Activated naive CD8-positive, alpha-beta T cell treated with anti-CD3 and anti-CD28 coated beads for 36 hours (primary cell): ENCODE measurements around the gene DQX1. TPM values are rescaled to one million over a fixed set of nuclear protein-coding genes. Genes with fewer than 3 reads are reported as not detected.
A peak's percentile ranks its signal among the peaks of the same experiment; 100 is the strongest.
"Not testable (repeated sequence)": the region's sequence is repeated elsewhere in the genome, so short reads cannot be mapped to it uniquely, and the experiment has no call there.

Source experiments
- DNase-seq: peaks from one replicate; pipeline ENCODE4 v3.0.0; 2021
- H3K27ac Mint-ChIP-seq: one replicate; pipeline ENCODE4 v1.8.0; 2022; ENCODE audit warnings: mild to moderate bottlenecking, moderate library complexity, mixed read lengths
- H3K27me3 Mint-ChIP-seq: one replicate; pipeline ENCODE4 v1.8.0; 2022; ENCODE audit warnings: mild to moderate bottlenecking, mixed read lengths
- H3K36me3 Mint-ChIP-seq: one replicate; pipeline ENCODE4 v1.8.0; 2021; ENCODE audit warnings: mild to moderate bottlenecking, mixed read lengths
- H3K4me1 Mint-ChIP-seq: one replicate; pipeline ENCODE4 v1.8.0; 2021; ENCODE audit warnings: mixed read lengths
- H3K4me3 Mint-ChIP-seq: one replicate; pipeline ENCODE4 v1.8.0; 2022; ENCODE audit warnings: mild to moderate bottlenecking, moderate library complexity, mixed read lengths
- H3K9me3 Mint-ChIP-seq: one replicate; pipeline ENCODE4 v1.8.0; 2022; ENCODE audit warnings: mixed read lengths
- total RNA-seq, 2 experiments: library from RNA; stranded (reverse); gene quantifications; one replicate each; pipeline ENCODE4 v1.2.3, GENCODE V29; 2021

DQX1 gene, protein sequence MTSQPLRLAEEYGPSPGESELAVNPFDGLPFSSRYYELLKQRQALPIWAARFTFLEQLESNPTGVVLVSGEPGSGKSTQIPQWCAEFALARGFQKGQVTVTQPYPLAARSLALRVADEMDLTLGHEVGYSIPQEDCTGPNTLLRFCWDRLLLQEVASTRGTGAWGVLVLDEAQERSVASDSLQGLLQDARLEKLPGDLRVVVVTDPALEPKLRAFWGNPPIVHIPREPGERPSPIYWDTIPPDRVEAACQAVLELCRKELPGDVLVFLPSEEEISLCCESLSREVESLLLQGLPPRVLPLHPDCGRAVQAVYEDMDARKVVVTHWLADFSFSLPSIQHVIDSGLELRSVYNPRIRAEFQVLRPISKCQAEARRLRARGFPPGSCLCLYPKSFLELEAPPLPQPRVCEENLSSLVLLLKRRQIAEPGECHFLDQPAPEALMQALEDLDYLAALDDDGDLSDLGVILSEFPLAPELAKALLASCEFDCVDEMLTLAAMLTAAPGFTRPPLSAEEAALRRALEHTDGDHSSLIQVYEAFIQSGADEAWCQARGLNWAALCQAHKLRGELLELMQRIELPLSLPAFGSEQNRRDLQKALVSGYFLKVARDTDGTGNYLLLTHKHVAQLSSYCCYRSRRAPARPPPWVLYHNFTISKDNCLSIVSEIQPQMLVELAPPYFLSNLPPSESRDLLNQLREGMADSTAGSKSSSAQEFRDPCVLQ
- under 1 TPM; 0.16 to 0.27 TPM for total RNA-seq

GRCh38 chr2:74525717-74526648, at the start of gene DQX1:
DQX1 (minus strand) TSS chr2:74526231; CDS start chr2:74525729, 502 bp downstream.
- peak within 1 kb of the TSS; percentile 52 for H3K27ac Mint-ChIP-seq
- no peak for DNase-seq
- peaks cover 47% of the 10 kb centered on the region for H3K36me3 Mint-ChIP-seq
- peak within 1 kb of the TSS; percentile 5 for H3K4me3 Mint-ChIP-seq
- H3K9me3 Mint-ChIP-seq: peaks cover 2% of the 10 kb centered on the region
- peaks cover 25% of the 10 kb centered on the region for H3K4me1 Mint-ChIP-seq
- H3K27me3 Mint-ChIP-seq: no peaks in the 10 kb centered on the region

GRCh38 chr2:74575320-74575719, 49.3 kb upstream of the DQX1 start:
- Mint-ChIP-seq H3K27ac (no peak overlapping the region), H3K4me3 (no peak overlapping the region), H3K9me3 (peaks cover 1% of the 10 kb centered on the region), H3K36me3 (peaks cover 2% of the 10 kb centered on the region), H3K4me1 (peaks cover 24% of the 10 kb centered on the region), H3K27me3 (peaks cover 4% of the 10 kb centered on the region)
- no peak for DNase-seq

- Mint-ChIP-seq H3K27me3 (no peaks in the 10 kb centered on the region), H3K9me3 (peaks cover 1% of the 10 kb centered on the region), H3K4me1 (peaks cover 27% of the 10 kb centered on the region), H3K4me3 (peak overlapping the region; percentile 56), H3K27ac (peak overlapping the region; percentile 78), H3K36me3 (peaks cover 2% of the 10 kb centered on the region)
- DNase-seq: no peak
Measured at GRCh38 chr2:74573747-74574562, 47.9 kb upstream of the DQX1 start.

GRCh38 chr2:74572178-74572925, 46.3 kb upstream of the DQX1 start:
- Mint-ChIP-seq H3K4me3 (no peak overlapping the region), H3K36me3 (peaks cover 5% of the 10 kb centered on the region), H3K4me1 (peaks cover 32% of the 10 kb centered on the region), H3K27ac (no peak overlapping the region), H3K9me3 (peaks cover 1% of the 10 kb centered on the region), H3K27me3 (no peaks in the 10 kb centered on the region)
- DNase-seq: no peak

DNA sequence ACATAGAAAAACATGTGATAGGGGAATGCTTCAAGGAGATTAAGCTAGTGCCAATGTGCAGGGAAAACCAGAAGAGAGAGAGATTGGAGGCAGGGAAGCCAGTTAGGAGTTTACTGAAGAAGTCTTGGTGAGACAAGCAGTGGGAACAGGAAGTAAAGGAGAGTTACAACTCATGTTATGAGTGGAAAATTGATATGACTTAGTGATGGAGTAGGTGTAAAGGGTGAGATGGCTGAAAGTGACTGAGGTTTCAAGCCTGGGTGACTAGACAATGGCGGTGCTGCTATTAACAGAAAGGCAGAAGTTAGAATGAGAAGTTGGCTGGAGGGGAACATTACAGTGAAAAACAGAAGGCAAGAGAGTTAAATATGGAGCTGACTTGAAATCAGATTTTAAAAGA, 45.0 kb upstream of the DQX1 start:
- no peak overlapping the region for H3K27ac Mint-ChIP-seq
- peaks cover 1% of the 10 kb centered on the region for H3K9me3 Mint-ChIP-seq

DNA sequence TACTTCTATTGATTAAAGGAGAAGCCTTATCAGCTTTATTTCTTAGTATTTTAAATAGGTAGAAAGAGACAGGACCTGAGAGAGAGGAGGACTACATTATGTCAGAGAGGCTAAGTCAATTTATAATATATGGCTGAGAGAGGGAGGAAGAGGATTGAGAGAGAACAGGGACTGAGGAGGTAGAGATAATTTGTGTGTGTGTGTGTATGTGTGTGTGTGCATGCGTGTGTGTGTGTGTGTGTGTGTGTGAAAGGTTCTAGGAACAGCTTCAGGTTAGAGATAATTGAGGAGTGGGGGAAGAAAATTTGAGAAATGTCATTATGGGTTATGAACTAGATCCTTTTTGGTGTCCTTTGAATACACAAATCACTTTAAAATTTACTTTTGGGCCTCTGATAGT, 43.7 kb upstream of the DQX1 start:
- H3K4me3 Mint-ChIP-seq: no peak overlapping the region
- H3K9me3 Mint-ChIP-seq: peaks cover 1% of the 10 kb centered on the region
- no peak overlapping the region for H3K27ac Mint-ChIP-seq
- no peaks in the 10 kb centered on the region for H3K27me3 Mint-ChIP-seq
- peaks cover 4% of the 10 kb centered on the region for H3K36me3 Mint-ChIP-seq
- DNase-seq: no peak
- peaks cover 42% of the 10 kb centered on the region for H3K4me1 Mint-ChIP-seq

More for the DNA sequence above, 45.0 kb upstream of the DQX1 start:
- peaks cover 39% of the 10 kb centered on the region for H3K4me1 Mint-ChIP-seq
- no peak for DNase-seq
- H3K36me3 Mint-ChIP-seq: peaks cover 5% of the 10 kb centered on the region
- no peak overlapping the region for H3K4me3 Mint-ChIP-seq
- H3K27me3 Mint-ChIP-seq: no peaks in the 10 kb centered on the region

DNA sequence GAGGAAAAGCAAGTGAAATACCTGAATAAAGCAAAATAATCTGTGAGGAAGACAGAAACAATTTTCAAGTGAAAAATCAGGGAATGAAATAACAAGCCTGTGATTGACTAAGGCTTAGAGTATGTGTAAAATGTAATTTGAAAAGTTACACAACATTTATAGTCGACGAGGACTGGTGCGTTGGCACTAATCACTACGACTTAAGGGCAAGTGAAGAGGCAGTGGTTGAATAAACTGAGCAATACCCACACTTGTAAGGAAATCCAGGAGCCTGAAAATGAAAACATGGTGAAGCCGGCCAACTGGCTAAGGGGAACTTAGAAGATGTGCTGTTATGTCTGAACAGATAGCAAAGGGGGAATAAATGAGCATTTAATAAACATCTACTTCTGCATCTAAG, 41.9 kb upstream of the DQX1 start:
- no peak for DNase-seq
- Mint-ChIP-seq H3K36me3 (peaks cover 3% of the 10 kb centered on the region), H3K4me1 (peaks cover 29% of the 10 kb centered on the region), H3K4me3 (no peak overlapping the region), H3K27ac (no peak overlapping the region), H3K27me3 (peaks cover 7% of the 10 kb centered on the region), H3K9me3 (peaks cover 1% of the 10 kb centered on the region)

- Mint-ChIP-seq H3K27me3 (peaks cover 19% of the 10 kb centered on the region), H3K4me1 (peaks cover 30% of the 10 kb centered on the region), H3K4me3 (no peak overlapping the region)
Measured at GRCh38 chr2:74566754-74567085, 40.7 kb upstream of the DQX1 start.

GRCh38 chr2:74566076-74566753, 40.2 kb upstream of the DQX1 start:
- Mint-ChIP-seq H3K4me3 (no peak overlapping the region), H3K4me1 (peaks cover 30% of the 10 kb centered on the region), H3K27me3 (peaks cover 24% of the 10 kb centered on the region), H3K27ac (peak overlapping the region; percentile 76), H3K9me3 (no peaks in the 10 kb centered on the region), H3K36me3 (peaks cover 3% of the 10 kb centered on the region)
- no peak for DNase-seq

More at GRCh38 chr2:74566754-74567085, 40.7 kb upstream of the DQX1 start:
- DNase-seq: no peak
- H3K36me3 Mint-ChIP-seq: peaks cover 3% of the 10 kb centered on the region
- H3K27ac Mint-ChIP-seq: peak overlapping the region; percentile 76
- no peaks in the 10 kb centered on the region for H3K9me3 Mint-ChIP-seq

GRCh38 chr2:74564222-74564621, 38.2 kb upstream of the DQX1 start:
- DNase-seq: no peak
- peaks cover 35% of the 10 kb centered on the region for H3K27me3 Mint-ChIP-seq
- H3K36me3 Mint-ChIP-seq: peaks cover 3% of the 10 kb centered on the region
- H3K27ac Mint-ChIP-seq: no peak overlapping the region
- H3K4me3 Mint-ChIP-seq: no peak overlapping the region
- peaks cover 32% of the 10 kb centered on the region for H3K4me1 Mint-ChIP-seq
- no peaks in the 10 kb centered on the region for H3K9me3 Mint-ChIP-seq

DNA sequence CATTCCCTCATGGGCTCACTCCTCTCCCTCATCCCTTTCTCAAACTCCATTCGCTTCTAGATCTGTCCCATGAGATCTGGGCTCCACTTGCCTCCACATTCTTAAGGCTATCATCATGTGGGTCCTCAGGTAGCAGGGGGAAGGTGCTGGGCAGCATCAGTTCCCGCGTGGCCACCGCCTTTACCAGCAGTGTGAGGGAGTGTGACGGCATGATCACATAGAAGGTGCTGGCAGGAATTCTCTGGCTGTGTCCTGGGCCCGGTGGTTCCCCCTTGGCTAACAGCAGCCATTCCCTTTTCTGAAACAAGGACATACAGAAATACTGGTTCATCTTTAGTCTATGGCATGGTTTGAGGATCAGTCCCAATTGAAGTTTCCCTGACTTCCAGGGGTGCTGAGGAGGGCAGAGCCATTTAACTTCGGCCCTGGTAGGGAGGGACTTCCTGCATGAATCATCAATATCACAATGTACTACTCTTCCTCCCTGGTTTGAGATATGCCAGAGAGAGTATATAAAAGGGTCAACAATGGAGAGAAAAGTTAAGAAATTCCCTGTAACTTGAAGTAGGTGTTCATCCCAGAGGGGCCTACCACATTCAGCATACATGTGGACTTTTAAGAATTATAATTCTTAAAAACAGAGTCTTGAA, 36.2 kb upstream of the DQX1 start:
- Mint-ChIP-seq H3K4me1 (peaks cover 22% of the 10 kb centered on the region), H3K27me3 (peaks cover 35% of the 10 kb centered on the region), H3K36me3 (no peaks in the 10 kb centered on the region), H3K4me3 (no peak overlapping the region), H3K9me3 (no peaks in the 10 kb centered on the region), H3K27ac (no peak overlapping the region)
- no peak for DNase-seq

DNA sequence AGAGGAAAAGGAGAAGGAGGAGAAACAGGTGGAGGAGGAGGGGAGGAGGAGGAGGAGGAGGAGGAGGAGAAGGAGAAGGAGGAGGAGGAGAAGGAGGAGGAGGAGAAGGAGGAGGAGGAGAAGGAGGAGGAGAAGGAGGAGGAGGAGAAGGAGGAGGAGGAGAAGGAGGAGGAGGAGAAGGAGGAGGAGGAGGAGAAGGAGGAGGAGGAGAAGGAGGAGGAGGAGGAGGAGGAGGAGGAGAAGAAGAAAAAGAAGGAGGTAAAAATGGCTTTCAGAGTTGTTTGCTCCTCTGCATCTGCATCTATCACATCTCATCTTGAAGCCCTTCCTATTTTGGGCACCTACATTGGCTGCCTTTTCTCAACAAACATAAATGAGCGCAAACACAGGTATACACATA, 35.0 kb upstream of the DQX1 start:
- peaks cover 35% of the 10 kb centered on the region for H3K27me3 Mint-ChIP-seq
- H3K36me3 Mint-ChIP-seq, H3K4me3 Mint-ChIP-seq, H3K9me3 Mint-ChIP-seq, DNase-seq, H3K27ac Mint-ChIP-seq: not testable (repeated sequence)
- H3K4me1 Mint-ChIP-seq: peaks cover 15% of the 10 kb centered on the region

DNA sequence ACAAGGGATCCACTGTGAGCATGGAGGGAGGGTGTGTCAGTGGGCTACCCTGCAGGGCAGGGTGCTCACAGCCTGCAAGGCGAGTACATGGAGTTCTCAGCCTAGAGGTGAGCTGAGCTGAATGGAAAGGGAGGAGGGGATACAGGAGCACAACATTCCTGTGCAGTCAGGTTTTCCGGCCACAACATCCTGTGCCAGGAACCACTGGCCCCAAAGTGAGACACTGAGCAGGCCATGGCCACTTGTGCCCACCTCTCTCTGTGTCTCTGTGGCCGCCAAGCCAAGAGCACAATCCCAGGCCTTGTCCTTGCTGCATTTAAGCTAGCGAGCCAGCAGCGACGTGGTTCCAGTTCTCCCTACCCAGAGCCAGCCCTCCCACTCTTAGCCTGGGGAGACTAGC, 34.6 kb upstream of the DQX1 start:
- H3K4me3 Mint-ChIP-seq: no peak overlapping the region
- H3K9me3 Mint-ChIP-seq: no peaks in the 10 kb centered on the region
- peaks cover 35% of the 10 kb centered on the region for H3K27me3 Mint-ChIP-seq
- H3K27ac Mint-ChIP-seq: no peak overlapping the region
- peaks cover 4% of the 10 kb centered on the region for H3K36me3 Mint-ChIP-seq
- no peak for DNase-seq
- H3K4me1 Mint-ChIP-seq: peaks cover 15% of the 10 kb centered on the region
